ENCODE results near the gene TINAG.

Gene TINAG

GRCh38 chr6:54431466-54431865 lies 123.2 kb downstream of the TINAG start:
- no peak for DNase-seq

Data from suppressor macrophage (primary cell).